Fibroblast of the aortic adventitia (primary cell): ENCODE measurements around the gene TMEM132D. TPM values are rescaled to one million over a fixed set of nuclear protein-coding genes. Genes with fewer than 3 reads are reported as not detected.

Experiments
- DNase-seq: peaks from one replicate; pipeline ENCODE4 v3.0.0-alpha.2; 2010; ENCODE audit warnings: low read depth
- H3K4me3 ChIP-seq: 2 replicates; pipeline ENCODE4 v1.5.1; 2011; ENCODE audit warnings: low read depth, mild to moderate bottlenecking, control low read depth, low read length, moderate library complexity
- CTCF ChIP-seq: IDR thresholded peaks from 2 replicates; pipeline ENCODE4 v1.5.1; 2011; ENCODE audit warnings: mild to moderate bottlenecking, low read length, control low read depth, inconsistent platforms; ENCODE audit not compliant: insufficient read depth
- total RNA-seq: library from RNA; depleted of rRNA; stranded (reverse); fragments of >200 nt; gene quantifications from 2 replicates; pipeline ENCODE4 v1.2.3, GENCODE V29; 2012; ENCODE audit warnings: low replicate concordance

Gene TMEM132D
- total RNA-seq, 1 donor: not detected

- H3K4me3 ChIP-seq: no peak overlapping the region
- no peak for TF ChIP-seq CTCF
- DNase-seq: no peak
Measured at GRCh38 chr12:129811963-129812362, 91.9 kb downstream of the TMEM132D start.

- TF ChIP-seq CTCF: no peak
- DNase-seq: no peak
- no peak overlapping the region for H3K4me3 ChIP-seq
Measured at GRCh38 chr12:129807136-129807535, 96.7 kb downstream of the TMEM132D start.

GRCh38 chr12:129791396-129791795, 112.4 kb downstream of the TMEM132D start:
- TF ChIP-seq CTCF: no peak
- H3K4me3 ChIP-seq: no peak overlapping the region
- no peak for DNase-seq

- no peak for DNase-seq
- no peak overlapping the region for H3K4me3 ChIP-seq
- TF ChIP-seq CTCF: no peak
Measured at GRCh38 chr12:129790930-129791329, 112.9 kb downstream of the TMEM132D start.

DNA sequence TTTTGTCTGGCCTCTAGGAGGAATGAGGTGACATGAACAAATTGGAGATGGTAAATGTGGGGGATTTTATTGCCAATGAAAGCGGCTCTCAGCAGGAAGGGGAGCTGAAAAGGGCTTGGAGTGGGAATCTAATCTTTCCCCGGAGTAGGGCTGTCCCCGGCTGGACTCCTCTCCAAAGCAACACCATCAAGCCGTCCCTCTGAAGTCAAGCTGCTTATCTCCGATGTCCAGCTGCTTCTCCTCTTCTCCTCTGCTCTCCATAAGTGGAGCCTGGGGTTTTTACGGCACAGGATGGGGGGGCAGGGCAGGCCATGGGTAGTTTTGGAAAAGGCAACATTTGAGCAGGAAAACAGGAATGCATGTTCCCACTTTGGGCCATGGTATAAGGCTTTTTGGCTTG, 113.5 kb downstream of the TMEM132D start:
- no peak for TF ChIP-seq CTCF
- DNase-seq: no peak
- H3K4me3 ChIP-seq: no peak overlapping the region

DNA sequence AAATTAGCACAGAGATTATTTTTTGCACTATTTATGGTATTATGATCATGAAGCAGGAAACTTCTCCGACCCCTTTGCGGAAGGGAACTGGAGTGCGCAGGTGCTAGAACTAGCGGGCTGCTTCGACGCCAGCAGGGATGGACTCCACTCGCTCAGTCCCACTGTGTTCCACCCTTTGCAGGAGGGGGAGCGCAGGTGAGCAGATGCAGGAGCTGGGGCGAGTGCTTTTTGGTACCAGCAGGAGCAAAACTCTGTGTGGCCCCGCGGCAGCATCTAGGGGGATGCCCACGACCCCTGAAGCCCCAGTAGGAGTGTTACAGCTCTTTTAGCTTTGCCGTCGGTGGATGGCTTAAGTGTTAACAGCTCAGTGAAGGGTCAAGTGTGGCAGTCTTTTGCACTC, 113.9 kb downstream of the TMEM132D start:
- DNase-seq: no peak
- TF ChIP-seq CTCF: no peak
- H3K4me3 ChIP-seq: no peak overlapping the region

- no peak for DNase-seq
- TF ChIP-seq CTCF: no peak
- no peak overlapping the region for H3K4me3 ChIP-seq
Measured at GRCh38 chr12:129788506-129789084, 115.2 kb downstream of the TMEM132D start.
